ENCODE measurements around the gene CYTH4. TPM values are rescaled to one million over a fixed set of nuclear protein-coding genes. Genes with fewer than 3 reads are reported as not detected.
A peak's percentile ranks its signal among the peaks of the same experiment; 100 is the strongest.

CYTH4 gene
- total and polyA plus RNA-seq, 10 of the 15 experiments (the other 5 are each of a cell fraction or from before 2014, with no cell fraction given): 1.5 to 27.3 (median 16.9) TPM

- TF ChIP-seq BCLAF1 (IDR thresholded peaks at IDR 0.05): no peak
- TF ChIP-seq BCL11A (IDR thresholded peaks at IDR 0.05; ENCODE audit: low read depth, low read length): no peak
- TF ChIP-seq MEF2B (IDR thresholded peaks at IDR 0.05; ENCODE audit: partially characterized antibody, poor library complexity, severe bottlenecking): no peak
- TF ChIP-seq RAD21 (IDR thresholded peaks at IDR 0.05; ENCODE audit: insufficient read depth, low read depth, low read length): no peak
- TF ChIP-seq HSF1 (IDR thresholded peaks at IDR 0.05; ENCODE audit: low read depth, low read length): 0 out of 2 replicates have a peak, but pooled peaks have one; percentile 49
- TF ChIP-seq SREBF2 (IDR thresholded peaks at IDR 0.05; ENCODE audit: low read length): no peak
- TF ChIP-seq HCFC1 (IDR thresholded peaks at IDR 0.05; ENCODE audit: low read length): no peak
- 0 out of 4 replicates have a peak, but pooled peaks of 1 of the 2 experiments have one; percentile 10 for TF ChIP-seq IKZF2 (IDR thresholded peaks at IDR 0.05)
- no peak for TF ChIP-seq CREB1 (IDR thresholded peaks at IDR 0.05; ENCODE audit: low read depth)
- no peak for TF ChIP-seq TBL1XR1 (IDR thresholded peaks at IDR 0.05; ENCODE audit: low read depth, low read length)
- no peak for TF ChIP-seq SREBF1 (IDR thresholded peaks at IDR 0.05; ENCODE audit: low read length)
- TF ChIP-seq USF1 (IDR thresholded peaks at IDR 0.05; ENCODE audit: borderline replicate concordance, extremely low read length, insufficient read depth, low read depth, low read length): peak; percentile 31
- no peak for TF ChIP-seq NRF1 (conservative IDR thresholded peaks at IDR 0.05; ENCODE audit: low read depth, low read length)
- TF ChIP-seq PKNOX1 (IDR thresholded peaks at IDR 0.05): no peak
Measured at GRCh38 chr22:37244922-37245722, 37.2 kb upstream of the CYTH4 start (continued).

Data from GM12878 (cell line).